Thyroid gland (tissue), 4 donors: Measurements from ENCODE around the gene ZNF672.

ENCODE experiments used
- CTCF ChIP-seq, 6 experiments: fragments of 200-600 bp in 3 of 6; fragments of 450-650 bp in 3 of 6; sonication (generic) in 3 of 6; IDR thresholded peaks; one replicate each; pipeline ENCODE4 v1.5.1; 2016 to 2019; ENCODE audit warnings: antibody characterized with exemption in 6 of 6, mild to moderate bottlenecking in 2 of 6, inconsistent platforms in 1 of 6, moderate library complexity in 1 of 6
- POLR2A ChIP-seq, 2 donors: fragments of 450-650 bp; IDR thresholded peaks; one replicate each; pipeline ENCODE4 v1.6.1; 2017; ENCODE audit warnings: antibody characterized with exemption in 2 of 2, mild to moderate bottlenecking in 2 of 2, moderate library complexity in 1 of 2

GRCh38 chr1:248823517-248824001, 14.5 kb upstream of the ZNF672 start:
- TF ChIP-seq CTCF (IDR thresholded peaks at IDR 0.05), result no peak
- TF ChIP-seq POLR2A (IDR thresholded peaks at IDR 0.05), result no peak
